ENCODE measurements around the gene SCT.

Gene SCT

DNA sequence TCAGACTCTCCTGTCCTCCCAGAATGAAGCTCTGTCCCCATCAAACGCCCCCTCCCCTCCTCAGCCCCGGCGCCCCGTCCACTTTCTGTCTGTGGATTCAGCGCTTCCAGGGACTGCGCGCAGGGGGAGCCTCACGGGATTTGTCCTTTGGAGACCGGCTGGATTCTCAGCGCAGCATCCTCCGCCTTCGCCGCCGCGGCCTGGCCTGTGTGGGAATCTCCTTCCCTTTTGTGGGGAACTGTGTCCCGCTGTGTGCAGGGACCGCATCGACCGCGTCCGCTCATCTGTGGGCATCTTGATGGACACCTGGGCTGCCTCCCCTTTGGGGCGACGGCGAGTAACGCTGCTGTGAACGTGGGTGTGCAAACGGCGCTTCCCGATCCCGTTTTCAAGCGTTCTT is 1.1 kb upstream of the SCT start:
- DNase-seq (ENCODE audit: low read depth) = no peak
- H3K4me3 ChIP-seq (replicated peaks; ENCODE audit: low read depth, low read length) = no peak overlapping the region
- TF ChIP-seq, protein P1, sequence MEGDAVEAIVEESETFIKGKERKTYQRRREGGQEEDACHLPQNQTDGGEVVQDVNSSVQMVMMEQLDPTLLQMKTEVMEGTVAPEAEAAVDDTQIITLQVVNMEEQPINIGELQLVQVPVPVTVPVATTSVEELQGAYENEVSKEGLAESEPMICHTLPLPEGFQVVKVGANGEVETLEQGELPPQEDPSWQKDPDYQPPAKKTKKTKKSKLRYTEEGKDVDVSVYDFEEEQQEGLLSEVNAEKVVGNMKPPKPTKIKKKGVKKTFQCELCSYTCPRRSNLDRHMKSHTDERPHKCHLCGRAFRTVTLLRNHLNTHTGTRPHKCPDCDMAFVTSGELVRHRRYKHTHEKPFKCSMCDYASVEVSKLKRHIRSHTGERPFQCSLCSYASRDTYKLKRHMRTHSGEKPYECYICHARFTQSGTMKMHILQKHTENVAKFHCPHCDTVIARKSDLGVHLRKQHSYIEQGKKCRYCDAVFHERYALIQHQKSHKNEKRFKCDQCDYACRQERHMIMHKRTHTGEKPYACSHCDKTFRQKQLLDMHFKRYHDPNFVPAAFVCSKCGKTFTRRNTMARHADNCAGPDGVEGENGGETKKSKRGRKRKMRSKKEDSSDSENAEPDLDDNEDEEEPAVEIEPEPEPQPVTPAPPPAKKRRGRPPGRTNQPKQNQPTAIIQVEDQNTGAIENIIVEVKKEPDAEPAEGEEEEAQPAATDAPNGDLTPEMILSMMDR (IDR thresholded peaks at IDR 0.05; ENCODE audit: low read length, missing control alignments) = no peak

DNA sequence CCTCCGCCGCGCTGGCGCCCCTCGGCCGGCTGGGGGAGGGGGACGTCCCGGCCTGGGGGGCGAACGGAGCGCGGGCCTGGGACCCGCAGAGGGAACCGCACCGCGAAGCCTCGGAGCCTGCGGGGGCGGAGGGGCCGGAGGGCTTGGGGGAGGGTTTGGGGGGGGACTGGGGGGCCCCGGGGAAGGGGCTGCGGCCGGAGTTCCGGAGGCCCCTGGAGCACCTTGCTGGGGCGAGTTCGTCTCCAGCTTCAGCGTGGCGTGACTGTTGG is 261 bp upstream of the SCT start:
- DNase-seq (ENCODE audit: low read depth) = no peak
- TF ChIP-seq, protein P1 (IDR thresholded peaks at IDR 0.05; ENCODE audit: low read length, missing control alignments) = no peak
- no peak overlapping the region for H3K4me3 ChIP-seq (replicated peaks; ENCODE audit: low read depth, low read length)

DNA sequence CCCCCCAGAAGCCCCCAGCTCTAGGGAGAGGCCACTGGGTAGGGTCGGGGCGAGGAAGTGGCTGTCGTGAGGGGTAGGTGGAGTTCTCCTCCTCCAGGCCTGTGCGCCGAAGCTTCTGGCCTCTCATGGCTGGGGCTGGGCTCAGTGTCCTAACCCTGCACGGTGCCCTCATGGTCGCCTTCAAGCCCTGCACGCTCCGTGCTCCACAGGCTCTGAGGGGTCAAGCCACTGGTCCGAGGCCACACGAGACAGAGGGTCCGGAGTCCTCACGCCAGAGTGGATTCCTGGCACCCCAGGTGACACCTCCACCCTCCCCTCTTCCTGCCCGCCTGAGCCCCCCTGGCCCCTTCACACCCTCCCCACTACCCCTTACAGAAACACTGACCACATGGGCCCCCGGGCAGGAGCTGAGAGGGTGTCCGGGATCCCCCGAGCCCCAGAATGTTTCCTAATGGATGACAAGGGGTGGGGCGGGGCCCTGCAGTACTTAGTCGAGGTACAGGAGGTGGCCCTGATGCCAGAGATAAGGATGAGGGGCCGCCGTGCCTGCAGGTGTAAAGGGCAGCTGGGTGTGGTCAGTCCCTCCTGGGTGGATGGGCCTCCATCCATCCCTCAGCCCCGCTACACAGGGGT is 1.2 kb downstream of the SCT start:
- no peak overlapping the region for H3K4me3 ChIP-seq (replicated peaks; ENCODE audit: low read depth, low read length)
- DNase-seq (ENCODE audit: low read depth) = no peak
- TF ChIP-seq, protein P1 (IDR thresholded peaks at IDR 0.05; ENCODE audit: low read length, missing control alignments) = no peak

DNA sequence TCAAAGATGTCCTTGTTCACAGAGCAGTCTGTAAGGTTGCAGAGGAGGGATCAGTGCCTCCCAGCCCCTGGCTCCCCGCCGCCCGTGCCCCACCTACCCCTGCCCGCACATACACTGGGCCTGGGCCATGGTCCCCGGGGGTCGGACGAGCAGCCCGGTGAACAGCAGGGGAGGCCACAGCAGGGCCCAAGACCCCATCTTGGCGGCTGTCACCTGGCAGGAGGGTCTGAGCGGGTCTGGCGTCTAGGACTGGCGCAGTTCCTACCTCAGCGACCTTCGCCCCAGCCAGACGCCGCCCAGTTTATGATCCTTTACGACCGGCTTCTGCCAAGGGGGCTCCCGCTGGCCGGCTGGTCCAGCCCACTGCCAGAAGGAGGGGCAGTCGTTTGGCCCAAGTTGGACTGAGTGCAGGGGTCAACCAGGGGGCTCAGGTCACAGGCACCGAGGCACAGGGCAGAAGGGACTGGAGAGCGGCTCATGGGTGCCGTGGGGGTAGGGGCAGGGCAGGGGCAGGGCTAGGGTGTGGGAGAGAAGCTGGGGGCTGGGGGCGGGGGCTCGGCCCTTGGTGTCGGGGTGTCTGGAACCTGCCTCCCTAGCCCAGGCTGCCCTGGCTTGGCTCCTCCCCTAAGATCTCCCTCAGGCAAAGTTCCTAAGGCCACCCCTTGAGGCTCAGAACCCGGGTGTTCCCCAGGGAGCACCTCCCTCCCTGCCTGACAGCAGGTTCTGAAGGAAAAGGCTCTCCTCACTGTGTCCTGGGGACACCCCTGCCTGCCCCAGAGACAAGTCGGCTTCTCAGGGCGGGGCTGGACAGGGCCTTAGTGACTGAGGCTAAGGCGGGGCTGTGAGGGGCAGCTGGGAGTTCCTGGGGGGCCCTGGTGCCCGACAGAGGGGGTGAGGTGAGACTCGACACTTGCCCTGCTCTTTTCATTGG is 2.0 kb downstream of the SCT start, which contains the start of gene CDHR5:
CDHR5 (minus strand) TSS at position 251 of the 931 bp plus-strand sequence; CDS start at position 198, 53 bp downstream.
- DNase-seq (ENCODE audit: low read depth) = no peak
- no peak within 1 kb of the TSS for H3K4me3 ChIP-seq (replicated peaks; ENCODE audit: low read depth, low read length)
- TF ChIP-seq, protein P1 (IDR thresholded peaks at IDR 0.05; ENCODE audit: low read length, missing control alignments) = no peak

DNA sequence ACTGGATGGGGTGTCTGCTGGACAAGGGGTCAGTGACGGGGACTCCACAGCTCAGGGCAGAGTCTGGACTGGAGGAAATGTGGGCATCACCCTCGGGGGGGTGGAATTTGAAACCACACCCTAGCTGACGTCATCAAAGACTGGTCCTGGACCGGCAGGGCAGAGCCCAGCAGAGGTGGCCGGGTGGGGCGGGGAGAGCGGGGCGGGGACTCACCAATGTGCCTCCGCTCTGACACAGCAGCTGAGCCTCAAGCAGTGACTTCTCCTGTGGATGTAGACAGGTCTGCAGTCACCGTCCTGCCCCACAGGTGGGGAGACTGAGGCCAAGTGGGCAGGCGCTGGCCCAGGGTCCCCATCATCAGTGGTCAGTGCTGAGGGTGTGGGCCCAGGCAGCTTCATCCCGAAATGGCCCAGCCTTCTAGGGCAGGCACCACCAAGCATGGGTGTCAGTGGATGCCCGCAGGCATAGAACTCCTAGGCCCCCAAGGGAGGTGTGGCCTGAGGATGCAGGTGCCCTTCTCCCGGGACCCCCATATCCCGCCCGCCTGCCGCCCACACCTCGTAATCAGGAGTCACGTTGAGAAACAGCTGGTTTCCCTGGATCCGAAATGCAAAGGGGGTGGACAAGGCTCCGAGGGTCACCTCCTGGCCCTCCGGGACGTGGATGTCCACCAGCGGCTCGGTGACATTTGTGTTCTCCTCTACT is 2.8 kb downstream of the SCT start:
- no peak for DNase-seq (ENCODE audit: low read depth)
- H3K4me3 ChIP-seq (replicated peaks; ENCODE audit: low read depth, low read length) = no peak overlapping the region

DNA sequence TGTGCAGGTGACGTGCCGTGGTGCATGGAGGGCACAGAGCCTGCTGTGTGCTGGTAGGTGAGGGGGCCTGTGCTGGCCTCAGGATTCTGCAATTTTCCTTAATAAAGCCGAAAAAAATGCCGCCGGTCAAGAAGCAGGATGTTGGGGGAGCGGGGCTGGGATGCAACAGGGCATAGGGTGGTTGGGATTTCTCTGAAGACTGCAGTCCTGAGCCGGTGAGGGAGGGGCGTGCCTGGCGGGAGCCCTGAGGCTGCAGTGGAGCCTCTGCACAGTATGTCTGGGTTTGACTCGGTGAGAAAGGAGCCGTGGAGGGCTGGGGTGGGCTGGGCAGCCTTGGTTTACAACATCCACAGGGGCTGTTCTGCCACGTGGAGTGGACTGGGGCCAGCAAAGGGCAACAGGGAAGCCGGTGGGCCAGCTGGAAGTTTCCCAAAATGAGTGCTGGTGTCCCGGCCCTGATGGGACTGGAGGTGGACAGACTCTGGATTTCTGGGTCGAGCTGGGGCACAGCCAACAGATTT is 3.6 kb downstream of the SCT start:
- TF ChIP-seq, protein P1 (IDR thresholded peaks at IDR 0.05; ENCODE audit: low read length, missing control alignments) = no peak
- DNase-seq (ENCODE audit: low read depth) = no peak
- no peak overlapping the region for H3K4me3 ChIP-seq (replicated peaks; ENCODE audit: low read depth, low read length)

More for the DNA sequence above, 2.8 kb downstream of the SCT start:
- TF ChIP-seq, protein P1 (IDR thresholded peaks at IDR 0.05; ENCODE audit: low read length, missing control alignments) = no peak
